ENCODE measurements around the gene SH3BP4.

The SH3BP4 gene

GRCh38 chr2:235021752-235022151 is 69.9 kb downstream of the SH3BP4 start:
- DNase-seq: no peak

GRCh38 chr2:235024191-235024860 is 72.5 kb downstream of the SH3BP4 start:
- no peak for DNase-seq

GRCh38 chr2:235024931-235025773 is 73.3 kb downstream of the SH3BP4 start:
- no peak for DNase-seq

GRCh38 chr2:235025800-235026536 is 74.2 kb downstream of the SH3BP4 start:
- peak; percentile 50 for DNase-seq

DNA sequence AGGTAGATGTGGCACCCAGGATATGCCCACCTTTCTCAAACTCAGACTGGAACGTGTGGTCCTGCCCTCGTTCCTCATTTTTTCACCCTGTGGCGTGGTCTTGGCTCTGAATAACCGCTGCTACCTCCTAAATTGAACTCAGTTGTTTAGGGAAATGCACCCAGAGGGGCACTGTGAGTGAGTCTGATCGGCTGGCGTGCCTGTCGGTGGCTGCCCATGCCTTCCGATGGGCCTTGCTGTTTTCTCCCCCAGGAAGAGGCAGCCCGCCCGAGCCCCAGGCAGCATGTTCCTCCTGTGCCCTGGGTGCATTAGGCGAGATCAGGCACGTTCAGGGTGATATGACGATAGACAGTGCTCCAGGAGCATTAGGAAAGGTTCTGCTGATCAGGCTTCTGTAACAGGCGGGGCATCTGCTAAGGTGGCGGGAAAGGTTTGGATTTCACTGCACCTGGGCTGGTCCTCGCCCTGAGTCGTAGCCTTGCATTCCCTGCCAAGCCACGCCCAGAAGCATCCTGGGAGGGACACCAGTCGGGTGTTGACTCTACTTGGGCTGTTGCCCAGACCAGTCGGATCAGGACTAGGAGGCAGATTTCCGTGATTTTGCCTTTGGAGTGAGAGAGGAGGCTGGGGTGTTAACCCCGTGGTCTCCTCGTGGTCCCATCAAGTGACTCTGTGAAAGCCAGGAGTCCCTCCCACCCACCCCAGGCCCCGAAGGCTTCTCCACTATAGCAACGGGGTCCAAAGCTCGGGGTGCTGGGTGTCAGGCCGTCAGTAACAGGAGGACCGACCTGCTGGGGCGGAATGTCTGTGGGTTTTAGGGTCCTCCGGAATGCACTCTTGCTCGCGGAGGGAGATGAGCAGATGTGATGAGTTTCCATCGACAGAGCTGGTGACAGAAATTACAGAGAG is 75.1 kb downstream of the SH3BP4 start:
- DNase-seq: no peak

DNA sequence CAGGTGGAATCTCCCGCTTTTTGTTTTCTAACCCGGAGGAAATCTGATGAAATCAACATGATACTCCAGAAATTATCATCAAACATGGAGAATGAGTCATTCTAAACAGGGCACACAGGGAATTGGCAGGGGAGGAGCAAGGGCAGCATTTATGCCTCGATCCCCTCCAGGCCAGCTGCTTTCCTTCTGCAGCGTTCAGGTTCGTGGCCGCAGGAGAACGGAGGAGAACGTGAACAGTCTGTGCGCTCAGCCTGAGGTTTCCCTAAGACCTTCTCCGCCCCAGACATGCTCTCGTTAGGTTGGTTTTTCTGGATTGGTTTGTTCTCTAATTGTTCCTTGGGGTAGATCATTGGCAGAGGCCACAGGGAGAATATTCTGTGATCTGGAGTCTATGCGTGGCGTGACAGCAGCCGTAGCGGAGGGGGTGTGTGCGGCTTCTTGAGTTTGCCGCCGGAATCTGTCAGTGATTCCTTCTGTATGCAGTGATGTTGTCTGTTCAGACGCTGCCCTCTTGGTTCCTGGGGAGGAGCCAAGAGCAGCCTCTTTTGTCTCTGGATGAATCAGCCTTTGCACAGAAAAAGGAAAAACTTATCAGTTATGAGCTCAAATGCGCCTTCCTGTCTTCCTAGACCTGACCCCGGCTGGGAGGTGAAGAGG is 75.9 kb downstream of the SH3BP4 start:
- DNase-seq: no peak

DNA sequence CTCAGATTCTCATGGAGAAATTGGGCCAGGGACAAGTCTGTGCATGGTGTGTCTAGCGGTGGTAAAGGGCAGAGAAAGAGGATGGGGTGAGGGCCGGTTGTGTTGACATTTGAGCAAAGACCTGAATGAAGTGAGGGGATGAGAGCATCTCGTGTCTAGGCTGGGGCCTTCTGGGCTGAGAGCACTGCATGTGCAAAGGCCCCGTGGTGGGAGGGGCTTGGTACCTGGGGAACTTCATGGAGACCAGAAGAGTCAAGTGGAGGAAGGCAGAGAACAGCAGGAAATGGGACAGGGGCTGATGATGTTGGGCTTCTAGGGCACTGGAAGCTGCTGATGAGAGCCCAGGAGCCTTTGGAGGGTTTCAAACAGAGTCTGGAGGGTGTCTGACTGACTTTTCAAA is 76.8 kb downstream of the SH3BP4 start:
- DNase-seq: no peak

DNA sequence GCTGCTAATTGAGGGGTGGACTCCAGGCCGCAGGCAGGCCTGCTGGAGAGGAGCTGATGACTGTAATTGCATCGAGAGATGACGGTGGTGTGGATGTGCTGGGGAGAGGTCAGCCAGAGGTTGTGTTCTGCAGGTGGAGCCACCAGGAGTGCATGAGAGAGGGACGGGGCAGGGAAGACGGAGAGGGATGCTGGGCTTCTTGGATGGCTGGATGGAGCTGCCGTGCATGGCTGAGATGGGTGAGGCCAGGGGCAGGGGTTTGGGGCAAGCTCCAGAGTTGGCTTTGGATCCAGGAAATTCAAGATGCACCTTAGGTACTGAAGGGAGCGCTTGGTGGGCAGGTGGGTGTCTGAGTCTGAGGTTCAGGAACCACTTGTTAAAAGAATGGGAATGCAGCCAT is 77.2 kb downstream of the SH3BP4 start:
- no peak for DNase-seq

DNA sequence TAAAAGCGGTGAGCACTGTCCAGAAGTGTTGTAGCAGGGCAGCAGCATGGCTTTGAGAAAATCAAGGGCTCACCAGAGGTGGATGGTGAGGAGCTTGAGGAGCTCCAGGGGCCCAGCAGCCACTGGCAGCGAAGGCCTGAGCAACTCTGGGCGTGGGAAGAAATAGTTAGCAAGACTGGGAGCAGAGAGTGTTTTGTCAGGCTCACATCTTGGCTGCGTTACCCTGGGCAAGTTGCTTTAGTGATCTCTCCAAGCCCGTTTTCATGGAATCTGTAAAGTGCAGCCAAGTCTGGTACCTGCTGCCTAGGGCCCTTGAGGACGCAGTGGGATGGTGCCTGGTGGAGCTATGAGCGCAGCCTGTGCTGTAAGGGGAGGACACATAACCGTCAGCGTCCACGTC is 78.3 kb downstream of the SH3BP4 start:
- no peak for DNase-seq

GRCh38 chr2:235030936-235031335 is 79.1 kb downstream of the SH3BP4 start:
- DNase-seq: no peak

GRCh38 chr2:235031686-235032373 is 80.0 kb downstream of the SH3BP4 start:
- no peak for DNase-seq

GRCh38 chr2:235032466-235032865 is 80.6 kb downstream of the SH3BP4 start:
- no peak for DNase-seq

GRCh38 chr2:235032949-235033348 is 81.1 kb downstream of the SH3BP4 start:
- DNase-seq: no peak

DNA sequence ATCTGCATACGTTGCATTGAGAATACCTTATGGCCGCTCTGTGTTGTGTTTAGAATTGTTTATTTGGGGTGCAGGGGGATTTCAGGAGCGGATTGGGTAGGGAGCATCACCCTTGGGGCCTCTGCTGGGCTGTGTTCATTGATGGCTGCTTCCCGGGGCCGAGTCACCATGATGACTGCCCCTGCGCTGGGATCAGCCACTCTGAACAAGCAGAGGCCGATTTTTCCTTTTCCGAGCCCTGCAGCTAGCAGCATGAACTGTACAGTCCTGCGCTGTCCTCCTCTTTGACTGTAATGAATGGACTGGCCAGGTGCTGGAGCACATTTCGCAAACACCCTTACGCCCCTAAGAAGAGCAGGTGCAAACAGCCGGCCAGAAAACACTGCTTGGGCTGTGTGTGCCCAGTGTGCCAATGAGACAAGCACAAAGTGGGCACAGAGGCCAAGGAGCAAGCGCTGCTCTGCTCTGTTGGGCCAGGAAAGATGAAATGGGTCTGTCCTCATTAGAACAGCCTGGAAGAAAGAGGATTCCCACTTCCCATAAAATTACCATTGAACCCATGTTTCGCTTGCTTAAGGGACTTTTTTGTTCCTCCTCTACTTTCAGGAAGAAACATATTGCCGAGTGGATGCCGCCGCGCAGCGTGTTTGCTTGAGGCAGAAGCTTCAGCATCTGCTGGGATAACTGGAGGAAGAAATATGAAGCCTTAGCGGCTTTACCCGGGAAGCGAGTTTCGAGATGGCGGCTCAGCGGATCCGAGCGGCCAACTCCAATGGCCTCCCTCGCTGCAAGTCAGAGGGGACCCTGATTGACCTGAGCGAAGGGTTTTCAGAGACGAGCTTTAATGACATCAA is 82.7 kb downstream of the SH3BP4 start:
- no peak for DNase-seq

DNA sequence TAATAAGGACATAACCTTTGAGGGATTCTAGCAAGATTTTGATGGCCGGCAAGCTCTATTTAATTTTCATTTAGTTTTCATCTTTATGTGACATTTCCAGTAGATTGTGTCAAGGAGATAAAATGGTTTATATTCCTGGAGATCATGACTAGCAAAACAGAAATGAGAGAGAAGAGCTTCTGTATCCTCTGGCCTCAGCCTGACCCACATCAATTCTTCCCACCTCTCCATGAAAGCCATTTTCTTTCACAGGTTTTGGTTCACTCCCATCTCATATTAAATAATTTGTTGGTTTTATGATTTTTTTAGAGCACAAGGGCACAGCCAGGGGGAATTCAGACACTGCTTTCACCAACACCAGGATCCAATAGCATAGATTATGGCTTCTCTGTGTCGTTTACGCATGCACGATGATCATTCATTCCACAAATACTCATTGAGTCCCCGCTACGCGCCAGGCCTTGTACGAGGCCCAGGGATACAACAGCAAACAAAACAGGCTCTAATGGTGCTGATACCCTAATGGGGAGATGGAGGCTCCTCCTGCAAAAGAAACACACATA is 85.9 kb downstream of the SH3BP4 start:
- DNase-seq: no peak

GRCh38 chr2:235041221-235041917 is 89.6 kb downstream of the SH3BP4 start:
- DNase-seq: no peak

GRCh38 chr2:235041918-235042575 is 90.2 kb downstream of the SH3BP4 start:
- DNase-seq: no peak

DNA sequence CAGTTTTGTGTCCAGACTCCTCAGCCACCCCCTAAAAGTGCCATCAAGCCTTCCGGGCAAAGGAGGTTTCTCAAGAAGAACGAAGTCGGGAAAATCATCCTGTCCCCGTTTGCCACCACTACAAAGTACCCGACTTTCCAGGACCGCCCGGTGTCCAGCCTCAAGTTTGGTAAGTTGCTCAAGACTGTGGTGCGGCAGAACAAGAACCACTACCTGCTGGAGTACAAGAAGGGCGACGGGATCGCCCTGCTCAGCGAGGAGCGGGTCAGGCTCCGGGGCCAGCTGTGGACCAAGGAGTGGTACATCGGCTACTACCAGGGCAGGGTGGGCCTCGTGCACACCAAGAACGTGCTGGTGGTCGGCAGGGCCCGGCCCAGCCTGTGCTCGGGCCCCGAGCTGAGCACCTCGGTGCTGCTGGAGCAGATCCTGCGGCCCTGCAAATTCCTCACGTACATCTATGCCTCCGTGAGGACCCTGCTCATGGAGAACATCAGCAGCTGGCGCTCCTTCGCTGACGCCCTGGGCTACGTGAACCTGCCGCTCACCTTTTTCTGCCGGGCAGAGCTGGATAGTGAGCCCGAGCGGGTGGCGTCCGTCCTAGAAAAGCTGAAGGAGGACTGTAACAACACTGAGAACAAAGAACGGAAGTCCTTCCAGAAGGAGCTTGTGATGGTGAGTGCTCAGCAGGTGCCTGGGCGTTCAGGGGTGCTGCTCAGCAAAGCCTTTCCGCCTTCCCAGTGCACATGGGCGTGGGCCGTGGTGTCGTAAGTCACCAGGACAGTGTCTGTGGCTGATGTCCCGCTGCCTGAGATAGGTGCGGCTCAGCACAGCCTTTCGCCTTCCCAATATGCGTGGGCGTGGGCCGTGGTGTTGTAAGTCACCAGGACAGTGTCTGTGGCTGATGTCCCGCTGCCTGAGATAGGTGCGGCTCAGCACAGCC is 91.0 kb downstream of the SH3BP4 start:
- no peak for DNase-seq
